Pulmonary artery endothelial cell (primary cell): ENCODE measurements around the gene CRK. TPM values are rescaled to one million over a fixed set of nuclear protein-coding genes. Genes with fewer than 3 reads are reported as not detected.
"Not testable (repeated sequence)": the region's sequence is repeated elsewhere in the genome, so short reads cannot be mapped to it uniquely, and the experiment has no call there.

Experiments used
- DNase-seq: peaks from one replicate; pipeline ENCODE4 v3.0.0-alpha.2; 2011; ENCODE audit warnings: low read depth, low spot score
- total RNA-seq: library from RNA; depleted of rRNA; stranded (reverse); fragments of >200 nt; gene quantifications from 2 replicates; pipeline ENCODE4 v1.2.3, GENCODE V29; 2014

The CRK gene
- total RNA-seq, 1 donor from 2014 or later: 158 TPM

- DNase-seq: no peak
Observed at GRCh38 chr17:1390432-1391367, 65.3 kb downstream of the CRK start.

- DNase-seq: not testable (repeated sequence)
Observed at GRCh38 chr17:1387490-1388227, 68.4 kb downstream of the CRK start.

- not testable (repeated sequence) for DNase-seq
Observed at GRCh38 chr17:1386675-1387190, 69.3 kb downstream of the CRK start.

GRCh38 chr17:1386265-1386664 is 69.8 kb downstream of the CRK start:
- DNase-seq: no peak

GRCh38 chr17:1385861-1386260 is 70.2 kb downstream of the CRK start:
- no peak for DNase-seq

- no peak for DNase-seq
Observed at GRCh38 chr17:1384905-1385435, 71.1 kb downstream of the CRK start.

GRCh38 chr17:1379930-1380313 is 76.1 kb downstream of the CRK start:
- no peak for DNase-seq

- DNase-seq: no peak
Observed at GRCh38 chr17:1379208-1379929, 76.7 kb downstream of the CRK start.

GRCh38 chr17:1378476-1378860 is 77.6 kb downstream of the CRK start:
- not testable (repeated sequence) for DNase-seq

GRCh38 chr17:1377334-1377733 is 78.7 kb downstream of the CRK start:
- DNase-seq: no peak

- no peak for DNase-seq
Observed at GRCh38 chr17:1376061-1376460, 80.0 kb downstream of the CRK start.

GRCh38 chr17:1375615-1376014 is 80.4 kb downstream of the CRK start:
- DNase-seq: no peak

- no peak for DNase-seq
Observed at GRCh38 chr17:1374431-1375177, 81.4 kb downstream of the CRK start.

- DNase-seq: no peak
Observed at GRCh38 chr17:1373707-1374237, 82.3 kb downstream of the CRK start.

- no peak for DNase-seq
Observed at GRCh38 chr17:1372618-1373017, 83.4 kb downstream of the CRK start.

- no peak for DNase-seq
Observed at GRCh38 chr17:1371893-1372590, 84.0 kb downstream of the CRK start.
